ENCODE measurements around the gene PAMR1.

PAMR1 gene

GRCh38 chr11:35393098-35393497 is 132.3 kb downstream of the PAMR1 start:
- TF ChIP-seq CTCF (IDR thresholded peaks at IDR 0.05; ENCODE audit: insufficient read depth, missing control alignments) = no peak
- DNase-seq (ENCODE audit: insufficient read length, low spot score) = no peak
- FAIRE-seq = no peak

- FAIRE-seq = no peak
- peak; percentile 93 for TF ChIP-seq CTCF (IDR thresholded peaks at IDR 0.05; ENCODE audit: insufficient read depth, missing control alignments)
- no peak for DNase-seq (ENCODE audit: insufficient read length, low spot score)
These were observed 133.3 kb downstream of the PAMR1 start for GRCh38 chr11:35391922-35392688.

- DNase-seq (ENCODE audit: insufficient read length, low spot score) (no peak), FAIRE-seq (no peak)
- no peak for TF ChIP-seq CTCF (IDR thresholded peaks at IDR 0.05; ENCODE audit: insufficient read depth, missing control alignments)
These were observed 134.4 kb downstream of the PAMR1 start for GRCh38 chr11:35390737-35391682.

- no peak for TF ChIP-seq CTCF (IDR thresholded peaks at IDR 0.05; ENCODE audit: insufficient read depth, missing control alignments)
- DNase-seq (ENCODE audit: insufficient read length, low spot score) (no peak), FAIRE-seq (no peak)
These were observed 135.4 kb downstream of the PAMR1 start for GRCh38 chr11:35389897-35390465.

GRCh38 chr11:35389112-35389511 is 136.3 kb downstream of the PAMR1 start:
- FAIRE-seq (no peak), DNase-seq (ENCODE audit: insufficient read length, low spot score) (no peak)
- TF ChIP-seq CTCF (IDR thresholded peaks at IDR 0.05; ENCODE audit: insufficient read depth, missing control alignments) = no peak

GRCh38 chr11:35388061-35388460 is 137.4 kb downstream of the PAMR1 start:
- no peak for TF ChIP-seq CTCF (IDR thresholded peaks at IDR 0.05; ENCODE audit: insufficient read depth, missing control alignments)
- FAIRE-seq (no peak), DNase-seq (ENCODE audit: insufficient read length, low spot score) (no peak)

All from D721Med (cell line).